Stimulated activated CD8-positive, alpha-beta memory T cell treated with anti-CD3 and anti-CD28 coated beads, Interleukin-12 subunit alpha, Interleukin-12 subunit beta, amount 100 ng/mL, for 24 hours (primary cell): Measurements from ENCODE around the gene LRCOL1.

ENCODE experiments used
- DNase-seq: peaks from one replicate; pipeline ENCODE4 v3.0.0-alpha.2; 2020; ENCODE audit errors: extremely low read depth

LRCOL1 gene

GRCh38 chr12:132635076-132635955 is 24.9 kb upstream of the LRCOL1 start:
- no peak for DNase-seq

GRCh38 chr12:132634411-132634990 is 24.1 kb upstream of the LRCOL1 start:
- no peak for DNase-seq

DNA sequence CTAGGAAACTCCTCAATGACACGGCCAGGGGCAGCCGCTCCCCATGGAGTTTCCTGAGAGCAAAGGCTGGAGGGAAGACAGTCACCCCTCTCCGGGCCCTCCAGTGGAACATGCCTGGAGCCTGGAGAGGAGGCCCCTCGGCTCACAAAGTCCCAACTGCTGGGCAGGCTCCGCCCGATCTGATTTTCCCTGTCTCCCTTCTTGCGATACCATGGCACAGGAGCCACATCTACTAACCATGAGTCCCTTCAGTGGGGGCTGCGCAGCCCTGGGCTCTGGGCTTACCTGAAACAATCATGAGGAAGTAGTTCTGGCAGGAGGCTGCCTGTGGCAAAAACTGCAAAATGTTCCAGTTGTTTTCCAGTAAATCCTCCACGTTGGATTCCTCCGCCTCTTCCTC is 23.5 kb upstream of the LRCOL1 start:
- no peak for DNase-seq

GRCh38 chr12:132633398-132633797 is 23.0 kb upstream of the LRCOL1 start:
- DNase-seq: no peak

- no peak for DNase-seq
Measured at GRCh38 chr12:132632521-132633228, 22.3 kb upstream of the LRCOL1 start.

GRCh38 chr12:132631666-132632065 is 21.3 kb upstream of the LRCOL1 start:
- DNase-seq: no peak

DNA sequence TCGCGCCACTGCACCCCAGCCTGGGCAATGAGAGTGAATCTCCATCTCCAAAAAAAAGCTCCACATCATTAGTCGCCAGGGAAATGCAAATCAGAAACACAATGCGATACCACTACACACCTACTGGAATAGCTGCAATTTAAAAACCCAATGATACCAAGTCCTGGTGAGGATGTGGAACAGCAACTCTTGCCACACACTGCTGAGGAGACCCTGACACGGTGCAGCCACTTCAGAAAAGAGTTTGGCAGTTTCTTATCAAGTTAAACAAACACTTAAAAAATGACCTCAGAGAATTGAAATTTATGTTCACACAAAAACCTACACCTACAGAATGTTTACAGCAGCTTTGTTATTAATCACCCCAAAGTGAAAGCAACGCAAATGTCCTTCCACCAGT is 20.3 kb upstream of the LRCOL1 start:
- DNase-seq: no peak

DNA sequence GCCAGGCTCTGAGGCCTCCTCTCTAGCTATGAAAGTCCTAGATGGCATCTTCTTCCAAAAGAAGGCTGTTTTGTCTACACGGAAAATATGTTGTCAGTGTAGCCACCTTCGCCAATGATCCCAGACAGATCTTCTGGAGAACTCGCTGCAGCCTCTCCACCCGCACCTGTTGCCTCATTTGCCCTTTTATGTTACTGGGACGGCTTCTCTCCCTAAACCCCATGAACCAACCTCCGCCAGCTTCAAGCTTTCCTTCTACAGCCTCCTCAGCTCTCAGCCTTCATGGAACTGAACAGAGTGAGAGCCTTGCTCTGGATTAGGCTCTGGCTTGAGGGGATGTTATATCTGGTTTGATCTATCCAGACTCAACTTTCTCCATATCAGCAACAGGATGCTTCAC is 18.9 kb upstream of the LRCOL1 start:
- no peak for DNase-seq

GRCh38 chr12:132625731-132626430 is 15.5 kb upstream of the LRCOL1 start:
- no peak for DNase-seq

DNA sequence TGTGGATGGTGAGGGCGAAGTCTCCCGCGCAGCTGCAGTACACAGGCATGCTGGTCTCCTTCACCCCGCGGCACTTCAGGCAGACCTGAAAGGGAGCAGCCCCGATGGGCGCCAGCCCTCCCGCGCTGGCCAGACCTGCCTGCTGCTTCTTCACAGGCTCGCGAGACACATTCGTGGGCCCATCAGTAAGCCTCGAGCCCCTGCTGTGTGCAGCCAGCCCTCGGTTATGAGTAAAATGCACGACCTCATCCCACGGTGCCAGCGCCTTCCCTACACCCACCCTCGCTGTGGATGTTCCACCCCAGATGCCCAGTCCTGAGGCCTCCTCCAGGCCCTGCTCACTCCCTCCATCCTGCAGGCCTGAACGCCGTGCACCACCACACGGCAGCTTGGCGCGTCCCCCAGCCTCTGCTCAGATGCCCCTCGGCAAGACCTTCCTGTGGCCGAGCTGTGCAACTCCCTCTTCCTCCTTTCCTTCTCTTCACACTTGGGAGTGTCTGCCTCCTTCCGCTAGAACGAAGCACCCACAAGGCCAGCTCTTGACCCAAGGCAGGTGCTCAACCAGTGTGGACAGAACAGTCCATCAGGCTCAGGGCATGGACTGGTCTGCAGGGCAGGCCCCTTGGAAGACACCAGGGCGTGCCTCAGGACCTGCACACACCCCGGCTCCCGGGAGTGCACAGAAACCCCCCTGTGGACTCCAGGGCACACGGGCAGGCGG is 14.7 kb upstream of the LRCOL1 start:
- DNase-seq: no peak

DNA sequence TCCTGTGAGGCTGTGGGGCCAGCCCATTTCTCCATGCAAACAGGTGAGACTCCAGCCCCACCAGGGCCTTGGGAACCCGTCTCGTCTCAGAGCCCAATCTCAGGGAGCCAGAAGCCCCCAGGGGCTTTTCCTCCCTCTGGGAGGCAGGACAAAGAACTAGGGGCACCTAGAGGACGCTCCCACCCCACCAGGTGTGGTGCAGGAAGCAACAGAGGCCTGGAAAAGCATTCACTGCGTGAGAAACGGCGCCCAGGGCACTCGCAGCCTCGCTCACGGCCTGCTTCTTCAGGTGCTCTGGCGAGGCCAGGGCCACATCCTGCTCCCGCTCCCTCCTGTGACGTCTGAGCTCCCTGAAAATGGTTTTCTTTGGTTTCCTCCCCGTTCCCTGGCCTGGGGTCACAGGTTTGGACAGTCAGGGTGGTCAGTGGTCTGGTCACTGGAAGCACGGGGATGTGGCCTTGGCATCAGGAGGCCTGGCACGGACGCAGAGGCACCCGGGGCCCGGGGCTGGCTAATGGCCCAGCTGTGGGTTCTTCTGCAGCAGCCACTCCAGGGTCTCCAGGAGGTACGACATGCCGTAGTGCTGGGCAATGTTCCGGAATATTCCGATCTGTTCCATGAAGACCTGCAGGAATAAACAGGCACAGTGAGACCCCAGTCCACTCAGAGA is 13.9 kb upstream of the LRCOL1 start:
- no peak for DNase-seq

DNA sequence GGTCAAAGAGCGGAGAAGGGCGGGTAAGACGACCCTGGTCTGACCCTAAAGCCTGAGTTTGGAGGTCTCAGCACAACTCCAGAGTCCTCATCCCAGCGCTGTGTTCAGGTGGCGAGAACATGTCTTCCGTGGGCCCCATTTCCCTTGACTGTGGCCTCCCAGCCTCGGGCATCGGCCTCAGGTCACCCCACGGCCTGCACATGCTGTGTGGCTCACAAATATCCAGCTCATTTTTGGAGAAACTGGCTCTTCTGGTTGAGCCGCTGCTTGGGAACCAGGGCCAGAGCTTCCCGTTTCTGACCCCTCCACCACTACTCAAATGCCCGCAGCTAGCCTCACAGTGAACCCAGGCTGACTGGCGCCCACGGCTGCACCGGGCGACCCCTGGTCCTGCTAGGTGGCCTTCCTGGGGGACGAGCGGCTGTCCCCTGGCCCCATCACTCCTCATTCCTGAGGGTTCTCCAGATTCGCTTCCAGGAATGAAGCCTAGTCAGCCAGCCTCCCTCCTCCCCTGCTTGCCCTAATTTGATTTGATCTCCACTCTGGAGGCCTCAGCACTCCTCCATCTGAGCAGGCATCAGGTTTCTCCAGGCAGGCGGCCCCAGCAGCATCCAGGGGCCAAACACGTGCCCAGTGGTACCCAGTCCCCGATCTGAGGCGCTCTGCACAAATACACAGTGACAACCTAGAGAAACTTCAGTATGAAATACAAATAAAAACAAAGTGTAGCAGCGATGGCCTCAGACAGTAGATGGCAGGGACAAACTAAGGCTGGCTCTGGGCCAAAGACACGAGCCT is 12.9 kb upstream of the LRCOL1 start:
- DNase-seq: no peak

DNA sequence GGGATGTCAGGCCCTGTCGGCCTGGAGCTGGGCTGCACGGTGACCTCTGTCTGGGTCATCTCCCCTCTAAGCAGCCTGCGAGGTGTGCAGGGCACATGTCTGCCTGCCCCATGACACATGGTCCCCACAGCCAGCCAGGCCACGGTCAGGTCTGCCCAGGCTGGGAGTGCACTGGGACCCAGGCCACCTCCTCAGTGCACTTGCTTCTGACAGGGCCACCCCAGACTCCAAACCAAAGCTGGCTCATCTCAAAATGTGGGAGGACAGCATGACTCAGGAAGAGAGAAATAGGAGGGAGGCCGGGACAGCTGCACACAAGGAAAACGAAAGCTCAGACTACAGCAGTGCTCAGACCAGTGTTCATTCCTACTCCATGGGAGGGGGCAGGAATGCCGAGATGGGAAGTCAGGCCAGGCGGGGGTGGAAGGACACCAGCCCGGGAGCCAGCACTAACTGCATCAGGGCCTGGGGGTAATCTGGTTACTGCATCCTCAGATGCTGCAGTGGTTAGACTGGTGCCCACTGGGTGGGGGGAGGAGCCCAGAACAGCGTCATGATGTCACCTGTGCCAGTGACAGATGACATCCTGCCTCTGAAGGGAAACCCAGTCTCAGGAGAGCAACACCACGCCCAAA is 12.2 kb upstream of the LRCOL1 start:
- DNase-seq: no peak

GRCh38 chr12:132621657-132622435 is 11.5 kb upstream of the LRCOL1 start:
- DNase-seq: no peak

DNA sequence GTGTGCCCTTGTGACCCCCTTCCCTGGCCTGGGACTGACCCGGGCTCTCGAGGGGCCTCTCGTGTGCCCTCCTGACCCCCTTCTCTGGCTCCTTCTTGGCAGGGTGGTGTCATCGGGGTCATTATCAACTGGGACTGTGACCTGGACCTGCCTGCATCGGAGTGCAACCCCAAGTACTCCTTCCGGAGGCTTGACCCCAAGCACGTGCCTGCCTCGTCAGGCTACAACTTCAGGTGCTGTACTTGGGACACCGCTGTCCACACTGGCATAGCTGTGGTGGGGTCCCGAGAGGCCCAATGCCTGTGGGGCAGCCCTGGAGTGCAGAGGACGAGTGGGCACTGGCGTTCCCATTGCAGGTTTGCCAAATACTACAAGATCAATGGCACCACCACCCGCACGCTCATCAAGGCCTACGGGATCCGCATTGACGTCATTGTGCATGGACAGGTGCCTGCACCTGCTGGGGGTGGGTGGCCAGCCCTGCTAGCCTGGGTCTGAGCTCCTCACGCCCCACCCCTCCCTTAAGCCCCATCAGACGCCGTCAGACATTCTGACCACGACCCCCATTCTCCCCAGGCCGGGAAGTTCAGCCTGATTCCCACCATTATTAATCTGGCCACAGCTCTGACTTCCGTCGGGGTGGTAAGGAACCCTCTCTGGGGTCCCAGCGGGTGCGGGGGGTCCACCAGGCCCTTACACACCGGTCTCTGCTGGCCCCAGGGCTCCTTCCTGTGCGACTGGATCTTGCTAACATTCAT is 10.7 kb upstream of the LRCOL1 start:
- DNase-seq: no peak

DNA sequence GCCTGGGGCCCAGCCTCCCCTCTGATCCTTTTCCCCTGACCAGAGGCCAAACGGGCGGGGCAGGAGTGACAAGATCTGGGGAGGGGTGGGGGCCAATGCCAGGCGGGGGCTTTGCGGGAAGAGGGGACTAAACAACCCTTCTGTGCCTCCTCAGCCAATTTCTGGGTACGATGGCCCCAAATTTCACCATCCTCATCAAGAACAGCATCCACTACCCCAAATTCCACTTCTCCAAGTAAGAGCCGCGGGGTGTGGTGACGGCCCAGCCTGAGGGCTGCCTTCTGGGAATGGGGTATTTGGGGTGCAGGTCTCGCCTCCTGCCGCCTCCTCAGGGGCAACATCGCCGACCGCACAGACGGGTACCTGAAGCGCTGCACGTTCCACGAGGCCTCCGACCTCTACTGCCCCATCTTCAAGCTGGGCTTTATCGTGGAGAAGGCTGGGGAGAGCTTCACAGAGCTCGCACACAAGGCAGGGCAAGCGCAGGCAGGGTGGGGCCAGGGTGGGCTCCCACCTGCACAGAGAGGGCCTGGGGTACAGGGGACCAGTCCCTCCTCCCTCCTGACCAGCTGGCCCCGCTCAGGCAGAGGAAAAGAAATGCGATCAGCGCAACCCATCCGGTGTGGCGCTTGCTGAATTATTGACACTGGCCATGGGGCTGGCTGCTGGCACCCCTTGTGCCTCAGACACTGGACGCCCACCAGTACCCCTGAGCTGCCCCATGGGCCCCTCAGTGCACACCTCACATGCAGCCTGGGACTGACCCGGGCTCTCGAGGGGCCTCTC is 9.9 kb upstream of the LRCOL1 start:
- DNase-seq: no peak

GRCh38 chr12:132619386-132620112 is 9.2 kb upstream of the LRCOL1 start:
- DNase-seq: no peak
